Measurements from ENCODE around the gene CCT7. TPM values are rescaled to one million over a fixed set of nuclear protein-coding genes. Genes with fewer than 3 reads are reported as not detected.

CCT7 gene
- total and polyA plus RNA-seq, 10 of the 15 experiments (the other 5 are each of a cell fraction or from before 2014, with no cell fraction given), result 206 to 598 (median 486) TPM

GRCh38 chr2:73265298-73266060, 31.4 kb downstream of the CCT7 start (continued):
- TF ChIP-seq KAT2A (conservative IDR thresholded peaks at IDR 0.05; ENCODE audit: control insufficient read depth, low read depth, low read length) (no peak), GATAD2B (conservative IDR thresholded peaks at IDR 0.05; ENCODE audit: low read depth) (no peak), CTCF (IDR thresholded peaks at IDR 0.05 in 2 of 3, conservative IDR thresholded peaks at IDR 0.05 in 1 of 3; ENCODE audit: control insufficient read depth in 2 of 3, extremely low read depth in 1 of 3, insufficient read depth in 1 of 3, low read depth in 3 of 3, low read length in 3 of 3) (no peak), LARP7 (IDR thresholded peaks at IDR 0.05) (no peak), ZBTB33 (IDR thresholded peaks at IDR 0.05) (no peak), FOXM1 (IDR thresholded peaks at IDR 0.05; ENCODE audit: low read depth, low read length) (no peak)
